NCI-H345 (cell line): ENCODE measurements around the gene GRID1.
A peak's percentile ranks its signal among the peaks of the same experiment; 100 is the strongest.

Experiments used
- DNase-seq: peaks from one replicate; lab custom pipeline; 2025; lab: John Stamatoyannopoulos, UW

Gene GRID1

GRCh38 chr10:86291616-86292340 lies 74.8 kb downstream of the GRID1 start:
- DNase-seq: no peak

DNA sequence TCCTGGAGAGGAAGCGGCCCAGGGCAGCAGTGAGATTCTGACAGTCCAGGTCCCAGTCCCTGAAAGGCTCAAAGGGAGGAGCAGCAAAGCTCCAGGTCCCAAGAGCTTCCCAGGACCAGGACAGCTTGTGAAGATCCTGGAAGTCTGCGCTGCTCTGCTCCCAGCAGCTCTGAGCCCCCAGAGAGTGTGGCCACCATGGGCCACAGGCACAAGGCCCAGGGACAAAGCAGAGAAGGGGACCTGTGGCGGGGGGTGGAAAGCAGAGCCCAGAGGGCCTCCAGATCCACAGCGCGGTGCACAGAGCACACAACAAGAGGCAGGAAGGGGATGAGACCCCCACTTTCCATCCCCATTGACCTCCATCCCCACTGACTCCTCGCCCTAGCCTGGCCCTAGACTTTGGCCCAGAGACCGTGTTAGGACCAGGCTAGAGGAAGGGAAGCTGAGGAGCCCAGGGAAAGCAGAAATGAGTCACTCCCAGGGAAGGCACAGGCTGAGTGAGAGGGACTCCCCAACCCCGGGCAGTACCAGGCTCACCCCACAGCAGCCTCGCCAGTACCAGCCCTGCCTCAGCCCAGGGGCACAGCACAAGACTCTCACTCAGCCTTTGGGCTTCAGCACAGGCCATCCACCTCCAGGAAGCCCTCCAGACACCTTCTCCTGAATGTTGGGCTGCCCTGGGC lies 75.5 kb downstream of the GRID1 start:
- no peak for DNase-seq

GRCh38 chr10:86289577-86289868 lies 77.1 kb downstream of the GRID1 start:
- no peak for DNase-seq

DNA sequence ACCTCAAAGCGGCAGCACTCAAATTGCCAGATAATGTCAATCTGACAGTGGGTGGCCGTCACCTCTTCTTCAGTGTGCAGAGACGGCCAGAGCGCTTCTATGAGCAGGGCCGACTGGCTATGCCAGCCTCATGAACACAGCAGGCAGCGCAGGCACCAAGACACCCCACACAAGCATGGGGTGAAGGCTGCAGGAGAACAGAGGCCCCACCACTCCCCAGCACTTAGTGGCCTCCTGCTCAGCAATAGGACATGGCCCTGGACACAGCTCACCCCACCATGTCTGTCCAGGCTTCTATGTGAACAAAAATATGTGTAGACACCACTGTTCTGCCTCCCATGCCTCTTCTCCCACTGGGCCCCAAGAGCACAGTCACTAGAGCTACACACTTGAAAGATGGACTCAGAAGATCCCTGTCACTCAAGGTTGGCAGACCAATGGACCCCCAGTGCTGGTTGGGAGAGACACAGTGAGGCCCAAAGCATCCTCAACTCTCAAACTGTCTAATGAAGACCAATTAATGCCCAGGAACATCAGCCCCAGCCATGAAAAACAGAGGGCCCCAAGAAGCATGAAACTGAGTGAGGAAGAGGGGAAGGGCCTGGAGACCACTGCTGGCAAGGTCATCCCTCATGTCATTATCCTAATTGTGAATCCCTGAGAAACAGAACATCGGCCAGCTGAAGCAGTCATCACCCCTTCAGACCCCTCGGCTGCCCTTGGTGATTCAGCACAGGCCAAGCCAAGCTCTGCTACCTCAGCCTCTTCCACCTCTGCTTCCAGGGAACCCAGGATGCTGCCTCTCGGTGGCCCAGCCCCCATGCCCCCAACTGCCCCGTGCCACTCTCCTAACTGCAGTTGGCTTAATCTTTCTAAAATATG lies 77.7 kb downstream of the GRID1 start:
- DNase-seq: no peak

- peak; percentile 61 for DNase-seq
Observed at GRCh38 chr10:86287966-86288579, 78.5 kb downstream of the GRID1 start.

DNA sequence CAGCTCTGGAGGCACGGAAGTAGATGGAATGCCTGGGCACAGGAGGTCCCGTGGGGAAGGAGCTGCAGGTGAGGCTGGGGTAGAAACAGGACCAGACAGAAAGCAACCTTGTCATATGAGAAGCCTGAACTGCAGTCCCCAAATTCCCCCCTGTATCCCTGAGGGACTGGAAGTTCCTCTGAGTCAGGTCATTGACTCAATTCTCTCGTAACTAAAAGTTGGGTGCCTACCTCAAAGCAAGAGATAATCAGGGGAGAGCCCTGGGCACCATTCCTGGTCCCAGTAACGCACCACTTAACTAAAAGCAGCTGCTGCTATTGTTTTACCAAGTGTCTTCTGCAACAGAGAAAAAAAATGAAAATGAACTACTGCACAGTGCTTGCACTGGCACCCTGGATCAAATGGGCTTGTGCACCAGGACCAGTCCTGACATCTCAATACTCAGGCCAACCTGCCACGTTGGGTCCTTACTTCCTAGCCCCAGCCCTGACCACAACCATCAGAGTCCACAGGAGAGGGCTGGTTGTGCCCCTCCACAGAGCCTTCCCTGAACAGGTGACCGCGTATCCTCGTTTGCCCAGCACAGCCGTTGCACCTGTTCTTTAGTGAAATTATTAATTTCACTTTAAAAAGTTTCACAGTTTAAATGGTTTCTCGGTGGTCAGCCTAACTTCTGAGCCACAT lies 79.3 kb downstream of the GRID1 start:
- DNase-seq: peak; percentile 18

DNA sequence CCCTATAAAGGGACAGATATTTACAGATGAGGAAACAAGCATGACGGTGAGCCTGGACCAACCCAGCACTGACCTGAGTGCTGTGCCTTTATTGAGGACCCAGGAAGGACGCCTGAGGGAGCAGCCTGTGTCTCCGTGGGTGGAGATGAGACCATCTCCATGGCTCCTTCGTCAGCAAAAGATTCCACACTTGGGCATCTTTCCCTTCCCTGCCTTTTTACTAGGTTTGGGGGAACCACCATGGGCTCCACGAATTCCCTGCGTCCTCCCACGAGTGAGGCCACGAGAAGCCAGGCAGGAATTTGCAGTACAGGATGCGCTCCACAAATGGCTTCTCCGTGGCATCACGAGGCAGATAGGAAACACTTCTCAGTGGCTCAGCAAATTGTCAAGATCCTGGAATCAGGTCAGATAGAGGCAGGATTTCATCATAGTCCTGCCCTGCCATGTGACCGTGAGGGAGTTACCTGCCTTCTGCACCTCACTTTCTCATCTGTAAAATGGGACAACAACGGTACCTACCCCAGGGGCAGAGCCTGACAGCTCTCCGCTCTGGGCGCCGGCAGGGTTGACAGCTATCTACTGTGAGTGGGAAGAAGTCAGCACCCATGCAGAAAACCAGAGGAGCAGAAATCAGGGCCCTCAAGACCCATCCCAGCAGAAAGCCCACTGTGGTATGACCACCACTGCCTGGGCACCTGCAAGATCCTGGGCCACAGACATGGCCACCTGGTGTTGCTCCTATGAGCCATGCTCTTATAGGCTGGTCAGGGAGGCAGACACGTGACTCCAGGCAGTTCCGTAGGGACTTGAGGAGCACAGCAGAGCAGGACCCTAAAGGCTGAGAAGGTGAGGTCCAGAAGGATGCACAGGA lies 80.1 kb downstream of the GRID1 start:
- no peak for DNase-seq

- peak; percentile 79 for DNase-seq
Observed at GRCh38 chr10:86285136-86285790, 81.3 kb downstream of the GRID1 start.

DNA sequence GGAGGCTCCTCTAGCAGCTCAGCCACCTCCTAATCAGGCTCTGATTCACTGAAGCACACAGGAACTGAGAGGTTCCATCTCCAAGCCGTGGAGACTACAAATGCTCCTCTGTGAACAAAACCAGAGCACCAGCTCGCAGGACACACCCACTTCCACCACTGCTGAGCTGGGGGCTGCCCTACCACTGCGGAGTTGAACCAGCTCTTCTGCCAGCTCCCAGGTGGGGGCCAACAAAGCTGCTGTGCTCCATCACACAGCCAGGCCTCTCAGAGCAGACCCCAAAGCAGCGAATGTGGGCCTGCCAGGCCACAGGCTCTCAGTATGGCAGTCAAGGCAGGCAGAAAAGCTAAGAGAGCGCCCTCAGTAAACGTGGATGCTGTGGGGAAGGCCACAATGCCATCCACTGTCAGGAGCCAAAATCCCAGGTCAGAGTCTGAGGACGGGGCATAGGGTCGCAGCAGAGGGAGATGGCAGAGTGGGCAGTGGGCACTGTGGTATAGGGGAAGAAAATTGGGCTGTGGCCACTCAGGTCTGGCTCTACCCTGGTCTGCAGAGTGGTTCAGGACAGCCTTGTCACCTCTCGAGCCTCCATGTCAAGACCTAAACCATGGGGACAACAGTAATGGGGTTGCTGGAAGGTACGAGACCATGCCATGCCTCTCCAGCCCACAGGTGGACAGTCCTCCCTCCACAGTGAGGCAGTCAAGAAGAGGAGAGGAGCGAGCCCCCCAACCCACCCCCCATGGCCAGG lies 82.1 kb downstream of the GRID1 start:
- DNase-seq: no peak

DNA sequence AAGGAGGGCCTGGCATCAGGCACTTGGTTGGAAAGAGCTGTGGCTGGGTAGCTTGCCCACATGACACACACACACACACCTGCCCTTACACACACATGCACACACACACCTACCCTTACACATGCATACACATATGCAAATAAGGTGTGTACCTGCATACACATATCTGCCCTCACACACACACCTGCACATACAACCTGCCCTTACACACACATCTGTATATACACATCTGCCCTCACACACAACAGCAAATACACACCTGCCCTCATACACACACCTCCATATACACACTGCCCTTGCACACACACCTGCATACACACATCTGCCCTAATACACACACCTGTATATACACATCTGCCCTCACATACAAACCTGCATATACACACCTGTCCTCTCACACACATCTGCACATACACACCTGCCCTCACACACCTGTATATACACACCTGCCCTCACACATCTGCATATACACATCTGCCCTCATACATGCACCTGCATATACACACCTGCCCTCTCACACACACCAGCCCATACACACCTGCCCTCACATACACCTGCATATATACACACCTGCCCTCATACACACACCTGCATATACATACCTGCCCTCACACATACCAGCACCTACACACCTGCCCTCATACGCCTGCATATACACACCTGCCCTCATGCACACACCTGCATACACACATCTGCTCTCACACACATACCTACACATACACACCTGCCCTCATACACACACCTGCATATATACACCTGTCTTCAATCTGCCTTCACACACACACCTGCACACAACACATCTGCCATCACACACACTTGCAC lies 82.9 kb downstream of the GRID1 start:
- DNase-seq: no peak

- DNase-seq: no peak
Observed at GRCh38 chr10:86282664-86283465, 83.7 kb downstream of the GRID1 start.

DNA sequence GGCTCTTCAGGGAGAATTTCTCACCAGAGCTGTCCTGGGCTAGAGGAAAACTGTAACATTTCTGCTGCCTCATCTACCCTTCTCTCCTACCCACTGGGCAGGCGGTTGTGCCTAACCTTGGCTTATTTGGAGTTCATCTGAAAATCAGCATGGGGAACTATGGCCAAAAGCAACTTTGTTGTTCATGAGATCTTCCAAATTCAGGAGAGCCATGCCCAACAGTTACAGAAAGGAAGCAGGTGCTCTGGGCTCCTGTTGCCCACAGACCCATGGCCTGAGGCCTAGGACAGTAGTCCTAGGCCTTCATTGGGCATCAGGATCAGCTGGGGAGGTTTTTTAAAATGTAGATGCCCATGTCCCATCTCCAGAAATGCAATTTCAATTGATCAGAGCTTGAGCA lies 85.2 kb downstream of the GRID1 start:
- DNase-seq: no peak

DNA sequence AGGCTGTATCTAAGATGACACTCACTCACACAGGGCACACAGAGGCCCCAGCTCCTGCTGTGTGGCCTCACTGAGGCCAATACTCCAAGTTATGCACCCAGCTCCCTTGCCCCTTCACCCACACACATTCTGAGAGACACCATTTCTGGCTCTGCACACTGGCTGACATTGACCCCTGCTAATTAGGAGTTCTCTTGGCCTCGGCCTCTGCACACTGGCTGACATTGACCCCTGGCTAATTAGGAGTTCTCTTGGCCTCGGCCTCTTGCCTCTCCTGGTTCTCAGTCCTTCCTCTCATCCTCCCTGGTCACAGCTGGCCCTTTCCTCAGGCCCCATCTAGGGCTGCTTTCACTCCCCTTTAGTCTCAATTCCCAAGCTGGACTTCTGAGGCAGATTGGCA lies 97.3 kb downstream of the GRID1 start:
- DNase-seq: no peak

DNA sequence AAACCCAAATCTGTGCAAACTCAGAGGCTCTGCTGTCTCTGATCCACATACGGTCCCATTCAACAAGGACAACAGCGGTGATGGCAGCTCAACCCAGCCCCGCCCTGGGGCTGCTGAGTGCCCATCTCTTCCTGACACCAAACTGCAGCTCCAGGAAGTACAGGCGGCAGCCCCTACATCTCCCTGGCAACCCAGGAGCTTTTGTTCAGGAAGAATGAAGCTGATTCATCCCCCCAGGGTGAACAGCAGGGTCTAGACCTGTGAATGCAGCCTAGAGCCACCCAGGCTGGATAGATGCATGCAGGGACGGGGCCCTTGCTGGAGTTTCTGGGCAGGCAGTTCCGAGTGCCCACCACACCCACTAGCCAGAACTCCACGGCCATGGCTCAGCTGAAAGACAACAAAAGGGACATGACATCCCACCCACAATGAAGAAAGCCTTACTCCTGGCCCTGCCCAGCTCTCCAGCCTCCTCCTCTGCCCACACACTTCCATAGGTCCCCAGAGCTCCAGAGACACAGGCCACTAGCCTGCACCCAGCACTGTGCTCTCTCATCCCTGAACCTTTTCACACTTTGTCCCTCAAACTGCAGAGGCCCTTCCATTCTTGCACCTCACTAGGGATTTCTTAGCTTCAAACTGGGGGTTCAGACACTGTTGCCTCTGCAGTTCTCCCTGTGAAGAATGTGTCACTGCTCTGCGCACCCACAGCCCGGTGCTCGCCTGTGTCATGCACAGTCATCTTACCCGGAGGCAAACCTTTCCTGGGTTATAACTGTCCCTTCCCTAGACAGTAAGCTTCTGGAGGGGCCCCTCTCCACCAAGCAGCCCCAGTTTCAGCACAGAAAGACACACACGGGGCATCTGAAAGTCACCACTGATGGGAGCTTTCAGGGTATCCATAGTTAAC lies 99.1 kb downstream of the GRID1 start:
- peak; percentile 50 for DNase-seq

- no peak for DNase-seq
Observed at GRCh38 chr10:86266446-86267242, 100.0 kb downstream of the GRID1 start.

DNA sequence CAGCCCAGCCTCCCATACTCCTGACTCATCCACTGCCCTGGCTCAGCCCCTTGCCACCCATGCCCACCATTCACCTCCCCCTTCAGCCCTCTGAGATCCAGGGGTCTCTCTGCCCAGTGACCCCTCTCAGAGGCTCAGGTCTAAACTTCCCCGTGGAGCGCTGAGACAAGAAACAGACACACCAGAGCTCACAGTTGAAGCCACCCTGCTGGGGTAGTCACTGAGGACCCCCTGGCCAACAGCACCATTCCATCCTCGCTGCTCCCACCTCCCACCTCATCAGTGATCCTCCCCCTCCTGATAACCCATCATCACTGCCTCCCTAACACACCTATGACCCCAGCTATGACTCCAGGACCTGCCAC lies 100.7 kb downstream of the GRID1 start:
- DNase-seq: no peak
